NCI-H1694 (cell line): ENCODE data around the gene RASAL2.
"Not testable (repeated sequence)": the region's sequence is repeated elsewhere in the genome, so short reads cannot be mapped to it uniquely, and the experiment has no call there.

Experiments used
- DNase-seq: peaks from one replicate; lab custom pipeline; 2025; lab: John Stamatoyannopoulos, UW

Gene RASAL2

DNA sequence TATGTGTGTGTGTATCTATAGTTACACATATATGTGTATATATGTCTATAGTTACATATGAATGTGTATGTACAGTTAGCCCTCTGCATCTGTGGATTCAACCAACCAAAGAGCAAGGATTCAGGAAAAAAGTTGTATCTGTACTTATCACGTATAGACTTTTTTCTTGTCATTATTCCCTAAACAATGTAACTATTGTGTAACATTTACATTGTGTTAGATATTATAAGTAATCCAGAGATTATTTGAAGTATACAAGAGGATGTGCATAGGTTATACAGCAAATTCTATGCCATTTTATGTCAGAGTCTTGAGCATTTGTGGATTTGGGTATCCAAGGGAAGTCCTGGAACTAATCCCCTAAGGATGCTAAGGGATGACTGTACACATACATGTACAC lies 71.3 kb downstream of the RASAL2 start:
- DNase-seq: no peak

DNA sequence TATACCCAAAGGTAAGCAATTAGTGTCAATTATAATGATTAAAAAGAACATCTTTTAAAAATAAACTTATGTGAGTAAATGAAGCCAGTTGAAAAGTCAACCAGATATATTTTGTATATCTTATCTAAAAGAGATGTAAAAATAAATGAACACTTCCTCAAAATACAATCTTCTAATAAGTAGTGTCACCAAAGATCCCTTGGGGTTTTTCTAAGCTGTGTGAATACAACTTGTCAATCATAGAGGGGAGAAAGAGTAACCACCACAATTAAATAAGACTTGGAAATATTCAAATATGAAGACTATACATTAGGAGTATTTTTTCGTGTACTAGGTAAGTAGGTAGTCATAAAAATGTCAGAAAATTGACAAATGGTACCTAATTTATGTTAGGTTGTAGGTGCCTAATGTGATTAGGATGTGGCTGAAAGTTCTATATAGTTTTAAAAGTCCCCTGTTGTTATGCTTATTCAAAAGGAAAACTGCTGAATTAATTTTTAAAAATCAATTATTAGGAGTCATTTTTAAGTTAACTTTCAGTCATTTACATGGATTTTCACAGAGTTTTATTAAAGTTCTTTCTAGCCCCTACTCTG lies 72.6 kb downstream of the RASAL2 start:
- no peak for DNase-seq

DNA sequence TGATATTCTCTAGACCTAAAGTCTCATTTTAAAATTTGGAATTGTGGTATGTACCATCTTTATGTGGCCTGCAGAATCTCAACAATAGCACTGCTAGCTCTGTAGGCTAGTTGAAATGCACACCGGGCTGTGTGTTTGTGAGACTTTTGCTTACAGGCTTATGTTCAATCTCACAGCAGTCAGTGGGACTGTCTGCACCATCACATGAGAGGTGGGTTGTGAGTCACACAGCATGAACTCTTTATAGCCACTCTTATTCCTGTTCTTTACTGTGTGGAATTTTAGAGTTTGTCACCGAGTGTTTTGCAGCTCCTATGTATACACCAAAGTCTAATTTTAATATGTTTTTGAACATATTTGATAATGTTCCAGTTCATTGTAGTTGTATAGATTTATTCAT lies 74.6 kb downstream of the RASAL2 start:
- DNase-seq: no peak

DNA sequence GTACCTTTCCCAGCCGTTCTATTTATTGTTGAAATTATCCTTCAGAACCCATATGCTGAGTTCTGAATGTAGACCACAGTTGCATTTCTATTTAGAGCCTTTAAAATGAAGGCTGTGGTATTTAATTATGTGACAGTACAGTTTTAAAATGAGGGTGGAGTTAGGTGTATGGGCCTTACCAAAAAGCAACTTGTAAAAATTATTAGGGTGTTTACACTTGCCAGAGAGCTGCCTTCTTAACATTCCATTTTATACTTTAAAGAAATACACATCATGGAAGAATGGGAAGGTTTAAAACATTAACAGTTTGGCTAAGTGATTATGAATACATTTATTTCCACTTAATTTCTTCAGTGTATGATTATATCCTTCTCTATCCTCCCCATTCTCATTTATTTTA lies 75.7 kb downstream of the RASAL2 start:
- DNase-seq: no peak

DNA sequence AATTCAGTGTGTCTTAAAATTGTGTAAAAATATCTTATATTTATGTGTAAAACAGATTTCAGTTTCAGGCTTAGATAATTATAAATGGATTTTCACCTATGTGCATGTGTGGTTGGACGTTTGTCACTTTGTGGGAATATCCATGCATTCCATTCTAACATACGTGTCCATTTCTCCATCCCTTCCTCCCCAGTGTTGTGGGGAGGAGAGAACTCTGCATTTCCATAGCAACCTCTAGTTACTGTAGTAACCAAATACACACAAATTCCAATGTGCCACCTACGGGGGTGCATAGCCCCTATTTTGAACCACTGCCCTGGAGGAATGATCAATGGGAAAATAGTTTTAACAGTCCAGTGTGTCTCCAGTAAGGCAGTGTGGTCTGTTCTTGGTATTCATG lies 79.0 kb downstream of the RASAL2 start:
- no peak for DNase-seq

DNA sequence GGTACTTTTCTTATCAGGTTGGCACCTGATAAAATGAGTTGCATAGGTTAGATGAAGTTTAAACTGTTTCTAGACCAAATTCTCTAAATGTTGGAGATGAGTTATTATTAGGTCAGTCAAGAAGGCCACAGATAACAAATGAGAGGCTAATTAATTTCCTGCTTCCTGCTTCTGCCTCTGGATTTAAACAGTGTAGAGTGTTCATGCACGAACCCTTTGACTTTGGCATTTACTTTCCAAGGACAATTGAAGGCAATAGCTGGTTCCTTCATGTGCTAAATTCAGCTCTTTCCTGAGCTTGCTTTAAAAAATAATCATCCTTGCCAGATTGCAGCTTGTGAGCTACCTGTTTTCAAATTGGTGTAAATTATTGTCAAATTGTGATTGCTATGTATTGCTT lies 80.6 kb downstream of the RASAL2 start:
- no peak for DNase-seq

DNA sequence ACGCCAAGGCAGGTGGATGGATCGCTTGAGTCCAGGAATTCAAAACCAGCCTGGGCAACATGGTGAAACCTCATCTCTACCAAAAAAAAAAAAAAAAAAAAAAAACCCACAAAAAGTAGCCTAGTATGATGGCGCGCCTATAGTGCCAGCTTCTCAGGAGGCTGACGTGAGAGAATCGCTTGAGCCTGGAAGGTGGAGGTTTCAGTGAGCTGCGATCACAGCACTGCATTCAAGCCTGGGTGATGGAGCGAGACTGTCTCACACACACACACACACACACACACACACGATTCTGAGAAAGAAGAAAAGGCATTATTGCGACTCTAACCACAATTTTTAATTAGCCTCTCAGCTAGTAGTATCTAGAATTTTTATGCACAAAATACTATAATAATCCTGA lies 86.5 kb downstream of the RASAL2 start:
- DNase-seq: no peak

- no peak for DNase-seq
Observed at GRCh38 chr1:178183796-178184195, 89.9 kb downstream of the RASAL2 start.

DNA sequence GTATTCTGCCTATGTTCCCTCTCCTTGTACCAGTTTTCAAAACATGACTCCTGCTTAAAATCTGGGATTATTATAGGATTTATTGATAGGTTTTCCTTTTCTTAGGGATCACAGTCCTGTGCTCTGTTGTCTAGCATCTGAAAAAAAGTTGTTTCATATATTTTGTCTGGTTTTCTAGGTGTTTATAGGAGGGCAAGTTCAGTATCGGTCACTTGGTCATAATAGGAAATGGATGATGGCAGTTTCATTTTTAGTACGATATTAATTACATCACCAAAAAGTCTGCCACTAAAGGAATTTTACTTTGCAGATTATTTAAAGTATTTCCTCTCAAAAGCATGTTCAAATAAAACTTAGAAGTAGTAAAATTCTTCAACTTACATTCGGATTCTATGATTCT lies 94.4 kb downstream of the RASAL2 start:
- DNase-seq: no peak

GRCh38 chr1:178189814-178190213 lies 95.9 kb downstream of the RASAL2 start:
- DNase-seq: peak; percentile 46

DNA sequence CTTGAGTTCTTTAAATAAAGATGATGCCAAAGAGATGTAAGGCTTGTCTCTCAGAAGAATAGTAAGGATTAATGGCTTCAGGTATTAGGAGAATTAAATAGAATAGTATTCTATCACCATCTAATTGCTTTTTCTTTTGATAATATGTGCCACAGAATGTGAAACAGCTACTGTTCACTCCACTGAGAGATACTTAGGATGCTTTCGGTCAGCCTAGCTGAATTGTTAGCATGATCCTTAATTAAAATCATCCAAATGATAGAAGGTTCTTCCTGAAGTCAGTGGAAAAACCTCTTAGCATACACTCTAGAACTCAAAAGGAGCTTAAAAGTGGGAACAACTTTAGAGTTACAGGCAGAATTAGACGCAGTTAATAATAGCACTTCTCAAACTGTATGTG lies 97.0 kb downstream of the RASAL2 start:
- no peak for DNase-seq

DNA sequence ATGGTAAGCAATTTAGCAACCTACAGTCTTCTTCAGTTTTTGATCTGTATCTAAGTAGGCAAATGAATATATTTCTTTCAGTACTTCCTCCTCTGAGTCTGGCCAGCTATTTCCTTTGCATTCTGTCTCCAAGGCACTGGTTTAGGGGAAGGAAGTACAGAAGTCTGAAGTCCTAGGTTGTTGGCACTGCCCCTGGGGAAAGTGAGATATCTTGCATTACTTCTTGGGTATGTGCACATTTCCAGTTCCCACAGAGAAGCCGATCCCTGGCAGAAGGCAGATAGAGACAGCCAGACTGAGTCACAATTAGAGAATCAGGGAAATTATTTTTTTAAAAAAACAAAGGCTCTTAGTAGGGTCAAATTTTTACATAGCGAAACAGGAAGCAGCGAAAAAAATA lies 98.8 kb downstream of the RASAL2 start:
- DNase-seq: no peak

DNA sequence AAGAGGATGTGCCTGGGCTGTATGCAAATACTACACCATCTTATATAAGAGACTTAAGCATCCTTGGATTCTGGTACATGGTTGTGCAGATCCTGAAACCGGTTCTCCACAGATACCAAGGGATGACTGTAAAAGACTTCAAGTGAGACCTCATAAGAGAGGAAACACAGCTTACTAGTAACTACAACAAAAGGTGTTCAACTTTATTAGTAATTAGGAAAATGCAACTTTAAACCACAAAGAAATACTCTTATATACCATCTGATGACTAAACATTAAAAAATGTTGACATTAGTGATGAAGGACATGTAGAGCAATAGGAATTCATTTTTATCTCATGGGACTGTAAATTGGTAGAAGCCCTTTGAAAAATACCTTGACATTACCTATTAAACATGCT lies 102.7 kb downstream of the RASAL2 start:
- no peak for DNase-seq

- DNase-seq: not testable (repeated sequence)
Observed at GRCh38 chr1:178202095-178202494, 108.2 kb downstream of the RASAL2 start.

GRCh38 chr1:178202546-178202945 lies 108.6 kb downstream of the RASAL2 start:
- not testable (repeated sequence) for DNase-seq

- DNase-seq: not testable (repeated sequence)
Observed at GRCh38 chr1:178208269-178208856, 114.5 kb downstream of the RASAL2 start.

DNA sequence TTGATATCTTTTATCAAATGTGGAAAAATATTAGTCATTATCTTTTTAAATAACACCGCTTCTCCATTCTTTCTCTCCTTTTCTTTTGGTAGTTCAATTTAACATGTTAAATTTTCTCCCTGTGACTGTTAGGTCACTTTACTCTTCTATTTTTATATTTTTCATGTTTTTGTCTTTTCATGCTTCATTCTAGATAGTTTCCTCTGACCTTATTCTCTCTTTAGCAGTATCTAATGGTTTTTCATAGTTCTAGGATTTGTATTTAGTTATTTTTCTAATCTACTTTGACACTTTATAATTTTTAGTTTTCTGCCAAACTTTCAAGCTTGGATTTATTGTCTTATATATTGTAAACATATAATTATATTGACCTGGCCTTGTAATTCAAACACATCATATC lies 116.0 kb downstream of the RASAL2 start:
- DNase-seq: no peak

GRCh38 chr1:178218550-178218949 lies 124.6 kb downstream of the RASAL2 start:
- DNase-seq: no peak

DNA sequence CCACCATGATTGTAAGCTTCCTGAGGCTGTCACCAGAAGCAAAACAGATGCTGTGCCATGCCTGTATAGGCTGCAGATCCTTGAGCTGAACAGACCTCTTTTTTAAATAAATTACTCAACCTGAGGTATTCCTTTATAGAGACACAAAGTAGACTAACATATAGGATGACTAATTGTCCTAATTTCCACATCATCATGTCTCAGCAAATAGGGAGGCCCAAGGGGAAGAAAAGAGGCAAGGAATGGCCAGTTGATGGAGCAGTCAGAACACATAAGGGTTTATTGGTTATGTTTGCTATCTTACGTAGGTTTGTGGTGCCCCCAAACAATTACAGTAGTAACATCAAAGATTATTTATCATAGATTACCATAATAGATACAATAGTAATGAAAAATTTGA lies 126.2 kb downstream of the RASAL2 start:
- no peak for DNase-seq

DNA sequence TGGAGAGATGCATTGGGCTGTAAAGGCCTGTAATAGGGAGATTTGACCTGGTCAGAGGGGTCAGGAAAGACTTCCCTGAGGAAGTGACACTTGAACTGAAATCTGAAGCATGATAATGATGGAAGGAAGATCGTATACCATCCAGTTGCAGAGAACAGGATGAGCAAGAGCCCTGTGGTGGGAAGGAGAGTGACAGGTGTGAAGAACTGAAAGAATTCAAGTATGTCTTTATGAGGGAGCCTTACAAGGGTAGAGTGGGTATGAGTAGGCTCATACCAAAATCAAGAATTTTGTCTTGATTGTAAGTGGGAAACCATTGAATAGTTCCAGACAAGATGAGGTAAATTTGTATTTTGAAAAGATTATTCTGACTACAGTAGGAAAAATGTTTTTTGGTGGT lies 129.4 kb downstream of the RASAL2 start:
- no peak for DNase-seq

DNA sequence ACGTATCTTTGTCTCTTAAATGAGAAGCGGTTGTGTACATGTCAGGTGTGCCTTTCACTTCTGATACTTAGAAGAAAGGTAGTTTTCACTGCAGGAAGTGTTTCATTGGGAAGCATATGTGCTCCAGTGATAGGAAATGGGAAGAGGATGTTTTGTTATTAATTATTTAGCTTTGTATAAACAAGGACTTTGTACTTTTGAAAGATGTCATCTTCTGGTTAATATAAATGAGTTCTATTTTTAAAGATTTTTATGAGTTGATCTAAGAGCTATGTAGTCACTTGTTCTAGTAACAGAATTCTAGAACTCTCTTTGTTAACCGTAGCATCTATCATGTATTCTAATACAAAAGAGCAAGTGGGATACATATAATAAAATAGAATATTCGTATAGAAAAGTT lies 130.5 kb downstream of the RASAL2 start:
- DNase-seq: no peak

DNA sequence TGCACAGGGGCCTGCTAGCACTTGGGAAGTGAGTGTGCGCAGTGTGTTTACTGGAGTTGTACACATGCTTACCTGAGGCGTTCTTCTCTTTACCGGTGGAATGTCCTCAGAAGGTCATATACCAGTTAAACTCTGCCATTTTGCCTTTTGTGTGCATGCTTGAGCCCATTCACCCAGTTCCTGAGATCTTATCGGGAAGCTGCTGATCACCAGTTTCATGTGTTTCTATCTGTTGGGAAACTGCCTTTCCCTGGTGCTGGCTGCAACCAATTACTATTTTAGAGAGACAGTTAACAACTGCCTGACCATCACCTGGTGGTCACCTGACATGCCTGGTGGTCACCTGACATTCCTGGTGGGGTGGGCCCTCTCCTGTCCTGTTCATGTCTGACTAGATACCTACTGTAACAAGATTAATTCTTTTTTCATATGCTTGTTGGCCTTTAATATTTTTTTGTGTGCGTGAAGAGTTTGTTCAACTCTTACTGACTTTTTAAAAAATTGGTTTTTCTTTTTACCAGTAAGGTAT lies 137.0 kb downstream of the RASAL2 start:
- DNase-seq: no peak

GRCh38 chr1:178232108-178232507 lies 138.2 kb downstream of the RASAL2 start:
- no peak for DNase-seq

- DNase-seq: no peak
Observed at GRCh38 chr1:178232949-178233348, 139.0 kb downstream of the RASAL2 start.
